GM21360 (cell line): Measurements from ENCODE around the gene CCDC70.

ENCODE experiments used
- ATAC-seq: cut with Tn5 transposase; IDR thresholded peaks from one replicate; pipeline ENCODE4 v1.9.1; 2021; ENCODE audit warnings: mild to moderate bottlenecking, moderate library complexity; ENCODE audit not compliant: unreplicated experiment

The CCDC70 gene

GRCh38 chr13:51828730-51829567, 32.8 kb upstream of the CCDC70 start:
- ATAC-seq, result no peak

GRCh38 chr13:51829568-51829899, 32.2 kb upstream of the CCDC70 start:
- no peak for ATAC-seq

GRCh38 chr13:51831519-51831918, 30.2 kb upstream of the CCDC70 start:
- ATAC-seq, result no peak

- peak; percentile 84 for ATAC-seq
These were observed 29.2 kb upstream of the CCDC70 start for GRCh38 chr13:51832471-51833152.

GRCh38 chr13:51833980-51834379, 27.8 kb upstream of the CCDC70 start:
- ATAC-seq, result no peak

GRCh38 chr13:51834581-51835171, 27.1 kb upstream of the CCDC70 start:
- ATAC-seq, result no peak

- ATAC-seq, result no peak
These were observed 24.8 kb upstream of the CCDC70 start for GRCh38 chr13:51837016-51837415.

- ATAC-seq, result no peak
These were observed 23.4 kb upstream of the CCDC70 start for GRCh38 chr13:51838240-51838846.

GRCh38 chr13:51839711-51840540, 21.8 kb upstream of the CCDC70 start:
- no peak for ATAC-seq

GRCh38 chr13:51840917-51841316, 20.9 kb upstream of the CCDC70 start:
- ATAC-seq, result no peak

GRCh38 chr13:51841732-51842131, 20.0 kb upstream of the CCDC70 start:
- no peak for ATAC-seq

GRCh38 chr13:51843529-51843928, 18.2 kb upstream of the CCDC70 start:
- no peak for ATAC-seq

- ATAC-seq, result no peak
These were observed 16.8 kb upstream of the CCDC70 start, which contains the start of gene TMEM272 for GRCh38 chr13:51844862-51845573. Gene TMEM272, minus strand, starts transcription at chr13:51845177. Its CDS starts 6,647 bp downstream, at chr13:51838530.

- ATAC-seq, result no peak
These were observed 16.0 kb upstream of the CCDC70 start for GRCh38 chr13:51845574-51846318.

- no peak for ATAC-seq
These were observed 15.0 kb upstream of the CCDC70 start for GRCh38 chr13:51846756-51847155.

- ATAC-seq, result no peak
These were observed 13.1 kb upstream of the CCDC70 start for GRCh38 chr13:51848674-51849073.

GRCh38 chr13:51849145-51850101, 12.3 kb upstream of the CCDC70 start:
- ATAC-seq, result no peak
